ENCODE measurements around the gene PAFAH1B1. TPM values are rescaled to one million over a fixed set of nuclear protein-coding genes. Genes with fewer than 3 reads are reported as not detected.

Gene PAFAH1B1
- total RNA-seq, 1 donor from 2014 or later: 87.5 TPM

DNA sequence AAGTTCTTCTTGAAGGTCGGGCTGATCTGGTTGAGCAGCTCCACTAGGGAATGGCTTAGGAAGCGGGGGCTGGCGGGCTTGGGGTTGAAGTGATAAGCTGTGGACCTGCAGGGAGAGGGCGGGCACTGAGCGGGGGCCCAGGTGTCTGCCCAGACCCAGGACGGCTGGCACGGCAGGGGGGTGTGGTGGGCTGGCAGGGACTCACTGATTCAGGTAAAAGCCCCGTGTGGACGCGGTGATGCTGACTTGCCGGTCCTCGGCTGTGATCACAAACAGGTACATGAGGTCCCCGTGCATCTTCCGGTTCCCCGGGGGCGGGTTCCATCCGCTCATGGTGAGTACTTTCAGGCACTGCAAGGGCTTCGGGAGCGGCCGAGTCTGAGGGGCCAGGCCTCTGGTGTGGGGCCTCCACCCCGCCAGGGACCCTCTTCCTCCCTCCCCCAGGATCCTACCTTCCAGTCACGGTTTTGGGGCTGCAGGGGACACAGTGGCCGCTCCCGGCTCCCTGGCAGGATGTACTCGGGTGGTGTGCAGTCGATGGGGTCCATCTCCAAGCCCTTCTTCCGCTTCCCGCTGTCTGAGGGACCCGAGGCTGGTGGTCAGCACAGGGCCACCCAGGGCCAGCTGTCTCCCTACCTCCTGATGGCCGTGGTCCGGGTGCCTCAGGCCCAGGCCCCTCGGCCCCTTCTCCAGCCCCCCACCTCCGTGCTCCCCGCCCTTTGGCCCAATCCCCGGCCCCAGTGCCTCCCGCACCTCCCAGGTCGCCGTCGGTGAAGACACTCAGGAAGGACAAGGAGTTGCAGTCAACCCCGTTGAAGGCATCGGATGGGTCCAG is 107.9 kb downstream of the PAFAH1B1 start:
- DNase-seq (ENCODE audit: extremely low read depth, low read depth, low spot score): no peak

DNA sequence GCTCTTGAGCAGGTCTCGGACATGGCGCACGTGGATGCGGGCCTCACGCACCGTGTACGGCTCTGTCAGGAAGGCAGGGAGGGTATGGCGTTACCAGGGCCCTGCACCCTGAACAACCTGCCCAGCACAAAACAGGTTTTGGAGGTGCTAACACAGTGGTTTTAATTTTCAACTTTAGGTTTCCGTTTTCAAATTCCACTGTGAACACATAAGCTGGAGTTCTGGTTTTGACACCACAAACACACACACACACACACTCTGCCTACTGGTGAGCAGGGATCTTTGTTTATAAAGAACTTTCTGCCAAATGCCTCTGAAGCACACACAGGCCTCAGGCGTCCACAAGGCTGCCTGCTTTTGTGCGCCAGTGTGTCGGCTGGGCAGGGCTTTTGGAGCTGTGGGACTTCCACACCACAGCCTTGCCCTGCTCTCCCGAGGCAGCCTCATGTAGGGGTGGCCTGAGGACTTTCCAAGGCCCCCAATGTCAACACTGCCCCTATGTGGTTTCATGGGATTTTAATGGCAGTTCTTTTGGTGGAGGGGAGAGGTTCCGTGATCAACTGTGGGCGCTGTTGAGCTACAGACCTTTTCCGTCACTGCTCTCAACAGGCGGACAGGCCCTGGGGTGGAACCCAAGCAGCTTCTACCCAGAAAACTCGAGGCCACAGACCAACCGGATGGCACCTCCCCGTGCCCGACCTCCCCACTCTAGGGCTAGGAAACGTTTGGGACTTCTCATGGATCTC is 108.7 kb downstream of the PAFAH1B1 start:
- no peak for DNase-seq (ENCODE audit: extremely low read depth, low read depth, low spot score)

DNA sequence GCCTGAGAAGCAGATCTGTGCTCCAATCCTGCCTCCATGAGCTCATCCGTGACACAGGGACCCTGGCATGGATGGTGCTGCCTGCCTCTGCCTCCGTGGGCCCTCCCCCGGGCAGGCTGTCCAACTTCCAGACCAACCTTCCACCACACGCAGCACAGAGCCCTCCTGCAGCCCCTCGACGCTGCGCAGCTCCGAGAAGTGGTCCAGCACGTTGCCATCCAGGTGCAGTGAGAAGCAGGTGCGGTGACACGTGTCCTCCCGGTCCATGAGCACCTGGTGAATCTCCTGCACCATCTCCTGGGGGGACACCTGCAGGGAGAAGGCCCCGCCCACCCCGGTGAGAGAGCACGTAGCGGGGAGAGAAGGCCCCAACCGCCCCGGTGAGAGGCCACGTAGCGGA is 109.7 kb downstream of the PAFAH1B1 start:
- no peak for DNase-seq (ENCODE audit: extremely low read depth, low read depth, low spot score)

DNA sequence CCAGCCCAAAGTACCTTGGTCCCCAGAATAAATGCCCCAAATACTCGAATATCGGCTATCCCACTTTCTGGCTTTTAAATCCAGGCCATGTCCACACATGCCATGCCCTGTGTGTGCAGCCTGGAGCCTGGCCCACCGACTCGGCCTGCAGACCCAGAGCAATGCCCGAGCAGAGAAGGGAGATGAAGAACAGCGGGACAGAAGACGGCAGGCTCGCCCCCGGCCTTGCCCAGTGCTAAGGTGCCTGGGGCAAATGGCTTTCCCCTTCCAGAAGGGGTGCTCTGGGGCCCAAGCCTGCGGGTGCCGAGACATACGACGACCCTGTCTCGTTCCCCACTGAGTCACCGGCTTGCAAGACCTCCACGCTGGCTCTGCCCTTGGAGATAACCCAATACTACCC is 110.2 kb downstream of the PAFAH1B1 start:
- DNase-seq (ENCODE audit: extremely low read depth, low read depth, low spot score): no peak

DNA sequence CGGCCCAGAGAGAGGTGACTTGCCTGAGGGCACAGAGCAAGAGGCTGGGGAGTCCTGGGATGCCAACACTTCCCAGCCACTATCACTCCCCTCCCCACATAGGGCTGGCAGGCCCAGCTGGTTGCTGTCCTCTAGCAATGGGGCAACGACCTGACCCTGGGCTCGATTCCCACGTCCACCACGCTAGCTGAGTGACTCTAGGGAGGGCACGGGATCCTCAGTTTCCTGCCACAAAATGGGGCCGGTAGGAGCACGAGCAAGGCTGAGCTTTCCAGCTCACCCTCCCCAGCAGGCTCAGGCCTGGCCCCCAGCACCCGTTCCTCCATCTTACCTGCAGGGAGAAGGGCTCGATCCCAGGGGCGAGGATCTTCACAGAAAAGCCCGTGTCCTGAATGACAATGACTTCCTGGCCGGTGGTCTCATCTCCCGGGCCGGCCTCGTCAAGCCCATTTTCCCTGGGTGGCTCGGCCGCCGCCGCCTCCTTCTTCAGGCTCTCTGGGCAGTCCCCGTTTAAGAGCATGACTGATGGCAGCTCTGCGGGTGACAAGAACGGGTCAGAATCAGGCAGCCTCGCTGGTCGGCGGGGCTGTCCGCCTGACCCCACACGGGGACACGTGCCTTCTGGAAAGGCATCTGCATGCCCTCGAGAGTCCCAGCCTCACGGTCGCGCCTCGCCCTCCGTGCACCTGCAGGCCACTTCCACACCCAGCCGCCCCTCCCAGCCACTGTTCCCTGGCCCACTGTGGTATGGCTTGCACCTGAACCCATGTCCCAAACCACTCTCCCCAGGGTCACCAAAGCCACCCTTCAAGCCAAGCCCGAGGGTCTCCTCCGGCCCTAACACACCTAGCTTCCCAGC is 110.8 kb downstream of the PAFAH1B1 start:
- DNase-seq (ENCODE audit: extremely low read depth, low read depth, low spot score): no peak

DNA sequence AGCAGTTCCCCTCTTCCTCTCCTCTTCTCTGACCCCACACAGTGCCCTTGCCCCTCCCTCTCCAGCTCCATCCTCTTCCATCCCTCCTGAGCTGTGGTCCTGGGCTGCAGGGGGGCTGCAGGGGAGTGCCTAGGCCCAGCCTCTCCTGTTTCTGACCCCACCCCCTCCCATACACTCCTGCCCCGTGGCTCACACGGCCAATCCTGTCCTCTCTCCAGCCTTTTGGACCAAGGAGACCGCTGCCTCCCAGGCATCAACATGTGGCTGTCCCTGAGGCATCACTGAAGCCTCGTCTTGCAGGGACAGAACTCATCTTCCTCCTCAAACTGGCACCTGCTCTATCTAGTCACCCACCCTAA is 111.4 kb downstream of the PAFAH1B1 start:
- DNase-seq (ENCODE audit: extremely low read depth, low read depth, low spot score): no peak

DNA sequence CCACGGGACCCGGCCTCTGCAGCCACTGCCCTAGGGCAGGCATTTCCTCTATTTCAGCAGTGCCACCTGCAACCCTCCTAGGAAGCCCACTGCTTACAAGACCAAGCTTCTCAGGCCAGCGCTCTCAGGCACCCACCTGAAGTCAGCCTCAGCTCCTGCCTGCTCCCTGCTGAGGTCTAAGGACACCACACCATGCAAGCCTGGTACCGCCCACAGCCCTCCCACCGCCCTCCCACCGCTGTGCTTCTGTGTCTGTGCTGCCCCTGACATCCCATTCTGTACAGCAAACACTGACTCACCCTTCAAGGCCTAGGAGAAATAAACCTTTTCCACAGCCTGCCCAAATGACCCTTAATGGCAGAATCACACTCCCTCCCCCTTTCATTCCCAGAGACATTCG is 111.8 kb downstream of the PAFAH1B1 start:
- DNase-seq (ENCODE audit: extremely low read depth, low read depth, low spot score): no peak

DNA sequence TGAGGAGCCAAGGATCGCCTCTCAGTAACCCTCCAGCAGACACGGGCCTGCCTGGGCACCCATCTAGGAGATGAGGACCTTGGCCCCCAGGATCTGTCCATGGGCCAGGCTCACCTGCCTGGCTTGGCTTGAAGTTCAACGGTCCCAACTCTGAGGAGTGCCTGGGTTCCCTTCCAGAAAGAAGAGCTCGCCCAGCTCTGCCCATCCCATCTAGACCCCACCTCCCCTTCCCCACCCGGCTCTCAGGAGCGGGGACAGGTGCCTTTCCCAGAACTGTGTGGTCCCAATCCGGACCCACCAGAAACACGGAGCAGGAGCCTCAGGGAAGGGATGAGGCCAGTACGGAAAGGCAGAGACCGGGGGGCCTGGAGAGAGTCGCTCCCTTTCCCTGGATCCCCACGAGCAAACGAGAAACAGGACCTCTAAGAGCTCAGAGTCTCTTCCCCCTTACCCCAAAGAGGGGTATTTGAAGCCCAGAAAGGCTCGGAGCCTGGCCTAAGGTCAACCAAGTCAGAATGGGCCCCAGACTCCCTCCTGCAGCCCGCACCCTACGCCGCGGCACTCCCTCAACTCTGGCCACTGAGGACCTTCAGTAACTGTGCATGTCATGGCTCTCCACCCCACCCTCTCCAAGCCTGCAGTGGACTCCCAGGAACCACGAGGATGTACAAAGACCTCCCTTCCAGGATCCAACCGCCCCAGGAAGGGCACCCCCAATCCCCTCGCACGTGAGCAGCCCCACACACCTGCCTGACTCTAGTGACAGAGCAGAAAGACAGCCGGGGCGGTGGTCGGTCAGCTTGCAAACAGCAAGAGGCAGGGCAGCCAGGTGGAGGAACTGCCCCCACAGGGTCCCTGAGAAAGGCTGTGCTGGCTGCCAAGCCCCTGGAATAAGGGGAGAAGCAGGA is 112.7 kb downstream of the PAFAH1B1 start:
- DNase-seq (ENCODE audit: extremely low read depth, low read depth, low spot score): no peak

DNA sequence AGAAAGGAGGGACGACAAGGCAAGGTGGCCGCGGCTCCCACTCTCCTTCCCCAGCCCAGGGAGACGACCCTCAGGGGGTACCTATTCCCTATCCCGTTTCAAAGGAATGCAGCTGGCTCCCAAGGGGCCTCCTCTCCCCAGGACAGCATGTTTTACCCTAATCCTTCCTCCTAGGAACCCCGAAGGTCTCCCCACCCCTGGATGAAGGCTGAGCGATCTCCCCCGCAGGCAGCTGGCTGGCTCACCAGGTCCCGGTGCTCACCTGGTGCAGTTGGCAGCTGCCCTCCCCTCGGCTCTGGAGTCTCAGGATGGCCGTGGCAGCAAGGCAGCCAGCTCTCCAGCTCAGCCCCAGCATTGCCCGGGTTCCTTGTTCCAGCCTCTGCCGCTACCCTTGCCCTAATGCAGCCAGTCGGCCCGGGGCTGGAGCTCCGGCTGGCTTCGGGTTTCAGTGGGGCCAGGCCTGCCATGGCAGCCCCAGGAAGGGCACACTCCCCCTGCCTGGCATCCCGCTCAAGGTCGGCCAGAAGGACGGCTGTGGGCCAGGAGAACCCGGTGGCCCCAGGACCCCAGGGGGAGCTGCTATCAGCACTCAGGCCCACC is 113.6 kb downstream of the PAFAH1B1 start:
- no peak for DNase-seq (ENCODE audit: extremely low read depth, low read depth, low spot score)

DNA sequence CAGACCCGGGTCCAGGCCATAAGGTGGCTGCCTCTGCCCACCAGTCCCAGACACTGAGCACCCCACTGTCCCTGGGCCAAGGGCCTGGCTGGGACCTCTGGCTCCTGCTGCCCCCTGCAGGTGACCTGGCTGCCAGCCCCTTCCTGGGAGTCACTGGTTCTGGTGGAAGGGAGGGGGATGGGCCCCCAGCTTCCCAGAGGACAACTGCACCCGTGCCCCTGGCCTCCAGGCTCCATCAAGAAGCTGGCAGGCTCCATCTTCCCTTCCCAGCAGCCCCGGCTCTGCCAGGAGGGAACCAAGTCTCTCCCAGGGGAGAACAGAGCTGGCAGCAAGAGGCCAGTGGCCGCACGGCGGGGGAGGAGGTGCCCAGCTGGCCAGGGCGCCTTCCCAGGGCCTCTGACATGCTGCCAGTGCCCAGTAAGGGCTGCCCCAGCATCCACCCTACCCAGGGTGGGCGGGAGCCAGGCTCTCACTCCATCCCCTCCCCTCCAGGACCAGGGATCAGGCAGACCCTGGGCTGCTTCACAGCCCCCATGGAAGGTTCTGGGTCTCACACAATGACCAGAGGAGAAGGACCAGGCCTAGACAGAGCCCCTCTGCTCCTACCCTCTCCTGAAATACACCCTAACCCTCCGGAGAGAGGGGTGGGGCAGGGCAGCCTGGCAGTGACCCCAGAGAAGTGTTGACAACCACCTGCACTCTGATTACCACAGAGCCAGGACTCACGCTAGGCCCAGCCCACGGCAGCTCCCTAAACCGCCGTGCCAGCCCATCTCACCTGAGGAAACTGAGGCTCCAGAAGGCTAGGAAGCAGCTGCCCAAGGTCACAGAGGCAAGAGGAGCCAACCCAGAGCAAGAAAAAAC is 114.5 kb downstream of the PAFAH1B1 start:
- DNase-seq (ENCODE audit: extremely low read depth, low read depth, low spot score): no peak

DNA sequence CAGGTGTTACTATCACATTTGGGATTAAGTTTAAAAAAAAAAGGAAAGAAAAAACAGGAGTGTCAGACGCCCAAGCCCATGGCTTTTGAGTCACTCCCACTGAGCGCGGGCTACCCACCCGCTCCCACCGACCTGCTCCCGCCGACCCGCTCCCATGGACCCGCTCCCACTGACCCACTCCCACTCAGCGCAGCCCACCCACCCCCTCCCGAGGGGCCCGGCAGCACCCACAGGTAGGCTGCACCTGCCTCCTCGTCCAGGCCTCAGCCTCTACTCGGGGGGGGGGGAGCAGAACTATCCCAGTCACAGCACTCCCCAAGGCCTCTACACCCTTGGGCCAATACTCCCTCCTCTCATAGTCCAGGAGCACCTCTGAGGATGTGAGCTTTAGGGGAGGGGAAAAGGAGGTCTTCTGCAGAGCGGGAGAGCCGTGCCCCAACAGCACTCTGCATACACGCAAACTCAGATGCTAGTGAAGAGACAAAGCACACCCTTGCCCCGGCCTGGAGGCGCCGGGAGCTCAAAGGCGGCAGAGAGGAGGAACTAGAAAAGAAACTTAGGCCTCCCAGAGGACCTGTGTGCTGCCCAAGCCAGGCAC is 115.2 kb downstream of the PAFAH1B1 start:
- DNase-seq (ENCODE audit: extremely low read depth, low read depth, low spot score): no peak

DNA sequence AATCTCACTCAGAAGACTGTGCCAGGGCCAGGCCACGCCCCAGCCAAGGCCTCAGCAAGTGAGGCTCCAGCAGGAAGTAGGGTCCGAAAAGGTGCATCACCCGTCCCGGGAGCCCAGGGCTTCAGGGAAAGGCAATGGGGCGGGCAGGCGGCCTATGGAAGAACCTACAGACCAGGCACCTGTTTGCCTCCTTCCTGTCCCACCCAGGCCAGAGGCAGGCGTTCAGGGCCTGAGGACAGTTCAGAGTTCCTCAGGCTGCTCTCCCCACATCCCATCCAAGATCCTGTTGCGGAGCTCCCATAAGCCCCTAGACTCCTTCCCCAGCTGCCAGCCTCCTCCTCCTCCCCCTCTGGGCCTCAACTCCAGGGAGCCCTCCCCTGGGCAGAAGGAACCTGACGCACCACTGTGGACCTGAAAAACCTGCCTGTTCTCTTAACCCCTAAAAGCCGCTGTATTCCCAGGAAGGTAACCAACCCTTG is 115.8 kb downstream of the PAFAH1B1 start:
- DNase-seq (ENCODE audit: extremely low read depth, low read depth, low spot score): no peak

DNA sequence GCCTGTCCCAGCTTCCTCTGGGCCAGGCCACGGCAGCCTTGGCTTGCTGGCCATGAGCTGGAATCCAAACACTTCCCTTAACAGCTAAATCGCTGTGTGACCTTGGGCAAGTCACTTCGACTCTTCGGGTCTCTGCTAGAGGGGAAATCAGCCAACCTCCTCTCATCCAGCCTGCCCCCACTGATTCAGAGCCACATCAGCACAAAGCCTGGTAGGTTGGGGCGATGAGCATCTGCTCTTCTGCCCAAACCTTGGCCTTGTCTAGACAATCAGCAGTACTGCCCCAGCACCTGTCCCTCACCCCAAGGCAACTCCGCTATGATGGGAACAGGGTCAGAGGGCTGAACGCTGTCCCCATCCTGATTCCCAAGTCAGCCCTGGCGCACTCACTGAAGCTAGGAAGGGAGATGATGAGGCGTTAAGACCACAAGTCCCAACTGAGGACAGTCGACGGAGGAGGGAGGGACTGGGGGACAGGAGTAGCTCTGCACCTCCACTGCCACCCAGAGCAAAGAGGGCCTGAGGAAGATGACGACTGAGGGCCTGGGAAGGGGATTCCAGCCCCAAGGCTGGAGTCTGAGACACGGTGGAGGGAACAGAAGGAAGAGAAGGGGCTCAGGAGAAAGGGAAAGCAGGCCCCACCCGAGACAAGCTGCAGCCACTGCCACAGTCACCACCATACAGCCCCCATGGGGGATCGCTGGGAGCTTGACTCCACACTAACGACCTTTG is 116.8 kb downstream of the PAFAH1B1 start:
- DNase-seq (ENCODE audit: extremely low read depth, low read depth, low spot score): no peak

DNA sequence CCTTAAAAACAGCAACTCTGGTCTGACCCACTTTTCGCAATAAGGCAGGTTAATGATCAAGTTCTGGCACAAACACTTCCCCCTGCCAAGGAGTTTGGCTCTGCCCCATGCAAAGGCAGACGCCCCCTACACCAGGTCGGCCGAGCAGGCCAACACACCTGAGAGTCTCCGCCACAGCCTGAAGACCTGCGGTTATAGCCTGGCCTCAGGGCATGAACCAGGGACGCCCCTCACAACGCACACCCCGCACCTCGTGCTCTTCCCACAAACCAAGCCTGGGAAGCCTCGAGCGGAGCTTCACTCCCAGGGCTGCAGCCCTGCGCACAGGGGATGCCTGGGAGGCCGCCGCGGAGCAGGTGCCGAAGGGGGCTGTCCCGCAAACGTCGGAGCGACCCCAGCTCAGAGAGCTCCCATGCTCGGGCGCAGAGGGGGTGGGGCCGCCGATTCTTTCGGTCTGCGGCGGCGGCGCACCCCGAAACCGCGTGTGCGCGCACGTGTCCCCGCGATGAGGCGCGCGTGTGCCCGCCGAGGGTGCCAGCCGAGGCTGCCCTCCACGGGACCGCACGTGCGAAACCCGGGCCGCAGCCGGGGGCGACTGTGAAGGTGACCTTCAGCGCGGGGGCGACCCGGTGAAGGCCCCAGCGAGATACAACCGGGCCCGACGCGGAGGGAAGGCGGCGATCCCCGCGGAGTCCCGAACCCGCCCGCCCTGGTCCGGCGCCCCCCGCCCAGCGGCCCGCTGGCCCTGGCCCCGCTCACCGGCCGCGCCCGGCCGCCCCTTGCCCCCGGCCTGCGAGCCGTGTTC is 117.6 kb downstream of the PAFAH1B1 start:
- no peak for DNase-seq (ENCODE audit: extremely low read depth, low read depth, low spot score)

DNA sequence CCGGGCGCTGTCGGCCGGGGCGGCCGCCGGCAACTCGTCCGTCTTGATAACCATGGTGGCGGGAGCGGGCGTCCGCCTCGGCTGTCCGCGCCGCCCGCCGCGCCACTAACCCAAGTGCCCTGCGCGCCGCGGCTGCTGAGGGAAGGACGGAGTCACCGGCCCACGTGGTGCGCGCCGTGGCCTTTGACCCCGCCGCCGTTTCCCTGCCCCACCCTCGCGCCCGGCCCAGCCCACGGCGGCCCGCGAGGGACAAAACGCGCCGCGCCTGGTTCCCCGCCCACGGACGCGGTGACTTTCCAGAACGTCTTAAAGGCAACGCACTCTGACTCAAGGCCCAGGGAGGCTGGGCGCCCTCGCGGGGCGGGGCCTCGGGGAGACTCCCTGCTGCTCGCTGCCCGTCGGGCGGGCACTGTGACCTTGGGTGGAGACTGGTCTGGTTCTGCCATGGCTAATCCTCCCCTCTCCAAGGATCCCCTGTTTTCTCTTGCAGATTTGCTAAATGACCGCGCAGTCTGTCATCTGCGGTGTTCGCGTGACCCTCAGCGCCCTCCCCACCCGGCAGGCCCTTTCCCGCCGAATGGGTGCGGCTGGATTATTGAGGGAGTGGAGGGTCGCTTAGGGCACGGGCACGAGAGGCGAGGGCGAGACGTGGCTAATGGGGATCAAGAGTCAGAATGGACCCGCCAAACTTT is 118.3 kb downstream of the PAFAH1B1 start, which contains the start of gene CLUH:
TSS of gene CLUH (minus strand) at position 157 of the 692 bp plus-strand sequence. CDS start at position 54, 103 bp downstream.
- peak; percentile 64 for DNase-seq (ENCODE audit: extremely low read depth, low read depth, low spot score)
